HG03280 (cell line): ENCODE measurements around the gene KIF3C.
"Not testable (repeated sequence)": the region's sequence is repeated elsewhere in the genome, so short reads cannot be mapped to it uniquely, and the experiment has no call there.

Experiments
- ATAC-seq: cut with Tn5 transposase; IDR thresholded peaks from one replicate; pipeline ENCODE4 v1.9.1; 2021; ENCODE audit warnings: mild to moderate bottlenecking, moderate library complexity; ENCODE audit not compliant: unreplicated experiment

KIF3C gene

GRCh38 chr2:25920786-25921415, 61.4 kb downstream of the KIF3C start:
- ATAC-seq, result no peak

- ATAC-seq, result no peak
Observed at GRCh38 chr2:25920336-25920735, 62.0 kb downstream of the KIF3C start.

DNA sequence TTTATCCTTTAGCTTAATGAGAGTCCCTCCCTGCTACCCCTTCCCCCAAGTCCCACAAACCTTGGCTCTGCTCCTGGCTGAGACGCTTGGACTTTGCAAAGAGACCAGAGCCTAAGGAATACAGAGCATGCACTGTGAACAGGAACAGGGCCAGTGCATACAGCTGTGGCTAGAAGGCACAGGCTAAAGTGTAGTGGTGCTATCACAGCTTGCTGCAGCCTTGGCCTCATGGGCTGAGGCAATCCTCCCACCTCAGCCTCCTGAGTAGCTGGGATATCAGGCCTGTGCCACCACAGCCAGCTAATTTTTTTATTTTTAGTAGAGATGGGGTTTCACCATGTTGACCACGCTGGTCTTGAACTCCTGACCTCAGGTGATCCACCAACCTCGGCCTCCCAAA, 64.5 kb downstream of the KIF3C start:
- no peak for ATAC-seq

DNA sequence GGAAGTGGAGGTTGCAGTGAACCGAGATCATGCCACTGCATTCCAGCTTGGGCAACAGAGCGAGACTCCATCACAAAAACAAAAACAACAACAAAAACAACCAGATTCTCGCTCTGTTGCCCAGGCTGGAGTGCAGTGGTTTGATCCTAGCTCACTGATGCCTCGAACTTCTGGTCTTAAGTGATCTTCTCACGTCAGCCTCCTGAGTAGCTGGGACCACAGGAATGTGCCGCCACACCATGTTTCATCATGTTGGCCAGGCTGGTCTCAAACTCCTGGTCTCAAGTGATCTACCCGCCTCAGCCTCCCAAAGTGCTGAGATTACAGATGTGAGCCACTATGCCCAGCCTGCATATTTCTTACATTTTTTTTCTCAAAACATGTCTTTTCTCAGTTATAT, 64.9 kb downstream of the KIF3C start:
- not testable (repeated sequence) for ATAC-seq

GRCh38 chr2:25915944-25916772, 66.1 kb downstream of the KIF3C start:
- not testable (repeated sequence) for ATAC-seq

DNA sequence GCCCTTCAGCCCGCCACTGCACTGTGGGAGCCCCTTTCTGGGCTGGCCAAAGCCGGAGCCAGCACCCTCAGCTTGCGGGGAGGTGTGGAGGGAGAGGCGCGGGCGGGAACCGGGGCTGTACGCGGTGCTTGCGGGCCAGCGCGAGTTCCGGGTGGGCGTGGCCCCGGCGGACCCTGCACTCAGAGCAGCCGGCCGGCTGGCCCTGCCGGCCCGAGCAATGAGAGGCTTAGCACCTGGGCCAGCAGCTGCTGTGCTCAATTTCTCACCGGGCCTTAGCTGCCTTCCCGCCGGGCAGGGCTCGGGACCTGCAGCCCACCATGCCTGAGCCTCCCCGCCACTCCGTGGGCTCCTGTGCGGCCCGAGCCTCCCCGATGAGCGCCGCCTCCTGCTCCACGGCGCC, 66.9 kb downstream of the KIF3C start:
- not testable (repeated sequence) for ATAC-seq

- ATAC-seq, result not testable (repeated sequence)
Observed at GRCh38 chr2:25913696-25913973, 68.7 kb downstream of the KIF3C start.

- no peak for ATAC-seq
Observed at GRCh38 chr2:25912851-25913695, 69.2 kb downstream of the KIF3C start.

DNA sequence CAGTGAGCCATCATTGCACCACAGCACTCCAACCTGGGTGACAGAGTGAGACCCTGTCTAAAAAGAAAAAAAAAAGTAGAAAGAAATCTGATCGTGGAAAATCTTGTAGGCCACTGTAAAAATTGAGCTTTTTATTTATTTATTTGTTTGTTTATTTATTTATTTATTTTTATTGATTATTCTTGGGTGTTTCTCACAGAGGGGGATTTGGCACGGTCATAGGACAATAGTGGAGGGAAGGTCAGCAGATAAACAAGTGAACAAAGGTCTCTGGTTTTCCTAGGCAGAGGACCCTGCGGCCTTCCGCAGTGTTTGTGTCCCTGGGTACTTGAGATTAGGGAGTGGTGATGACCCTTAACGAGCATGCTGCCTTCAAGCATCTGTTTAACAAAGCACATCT, 72.7 kb downstream of the KIF3C start:
- ATAC-seq, result not testable (repeated sequence)

DNA sequence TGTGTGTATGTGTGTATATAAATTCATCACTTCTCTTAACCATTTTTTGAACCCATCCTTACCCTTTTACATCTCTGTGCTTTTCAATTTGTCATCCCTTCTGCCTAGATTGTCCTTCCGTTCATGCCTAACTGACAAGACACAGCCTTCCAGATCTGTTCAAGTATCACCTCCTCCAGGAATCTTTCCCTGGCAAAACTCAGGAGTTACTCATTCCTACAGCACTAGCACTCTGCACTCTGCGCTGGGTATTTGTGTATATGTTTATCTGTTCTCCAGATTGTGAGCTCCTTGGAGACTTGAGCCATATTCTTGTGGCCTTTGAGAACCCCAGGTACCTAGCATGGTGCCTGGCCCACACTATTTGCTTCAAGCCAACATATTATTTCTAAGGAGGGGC, 77.2 kb downstream of the KIF3C start:
- ATAC-seq, result no peak

DNA sequence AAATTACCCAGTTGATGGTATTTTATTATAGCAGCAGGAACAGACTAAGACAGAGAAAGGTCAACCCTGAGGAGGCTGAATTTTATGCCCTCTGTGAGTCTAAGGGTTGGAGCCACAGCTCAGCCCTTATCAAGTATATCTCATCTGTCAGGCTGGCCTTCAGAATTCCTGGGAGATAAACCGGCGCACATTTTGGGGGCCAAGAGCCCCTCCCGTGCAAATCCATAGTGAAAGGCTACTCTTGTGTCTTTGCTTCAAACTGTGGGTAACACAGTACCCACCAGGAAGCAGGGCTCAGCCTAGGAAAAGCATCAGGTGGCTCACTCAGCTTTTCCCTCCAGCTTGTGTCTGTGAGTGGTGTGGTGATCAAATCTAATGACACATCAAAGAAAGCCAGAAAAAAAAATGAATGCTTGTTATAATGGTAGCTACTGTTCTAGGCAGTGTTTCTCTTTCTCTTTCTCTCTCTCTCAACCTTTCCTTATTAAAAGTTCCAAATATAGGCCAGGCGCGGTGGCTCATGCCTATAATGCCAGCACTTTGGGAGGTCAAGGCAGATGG, 79.0 kb downstream of the KIF3C start:
- no peak for ATAC-seq

DNA sequence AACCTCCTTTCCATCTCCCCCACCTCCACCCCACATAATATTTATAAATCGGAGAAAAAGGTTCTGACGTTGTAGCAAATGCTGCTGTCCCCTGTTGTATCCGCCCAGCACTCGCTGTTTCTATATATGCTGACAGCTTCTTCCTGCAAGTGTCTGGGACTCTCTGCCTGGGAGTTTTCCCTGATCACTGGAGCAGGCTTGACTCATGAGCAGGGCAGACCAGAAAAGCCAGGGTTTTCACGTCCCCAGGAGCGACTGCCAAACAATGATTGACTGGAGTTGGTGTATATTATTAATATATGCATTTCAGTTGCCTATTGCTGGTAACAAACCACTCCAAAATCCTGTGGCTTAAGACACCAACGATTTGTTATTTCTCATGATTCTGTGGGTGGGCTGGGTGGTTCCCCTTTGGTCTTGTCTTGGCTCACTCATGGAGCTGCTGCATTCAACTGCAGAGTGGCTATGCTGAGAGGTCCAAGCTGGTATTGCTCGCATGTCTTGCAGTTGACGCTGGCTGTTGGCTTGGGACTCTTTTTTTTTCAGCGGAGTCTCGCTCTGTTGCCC, 82.8 kb downstream of the KIF3C start:
- no peak for ATAC-seq

DNA sequence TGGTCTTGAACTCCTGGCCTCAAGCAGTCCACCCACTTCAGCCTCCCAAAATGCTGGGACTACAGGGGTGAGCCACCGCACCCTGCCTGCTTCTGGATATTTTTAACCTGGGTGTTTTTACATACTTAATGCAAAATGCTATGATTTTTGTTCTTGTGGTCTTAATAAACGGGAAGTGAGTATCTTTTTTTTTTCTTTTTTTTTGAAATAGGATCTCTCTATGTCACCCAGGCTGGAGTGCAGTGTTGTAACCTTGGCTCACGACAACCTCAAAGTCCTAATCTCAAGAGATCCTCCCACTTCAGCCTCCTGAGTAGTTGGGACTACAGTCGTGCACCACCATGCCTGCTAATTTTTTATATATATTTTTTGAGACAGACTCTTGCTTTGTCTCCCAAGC, 84.8 kb downstream of the KIF3C start:
- no peak for ATAC-seq

- ATAC-seq, result not testable (repeated sequence)
Observed at GRCh38 chr2:25896308-25896707, 86.0 kb downstream of the KIF3C start.

- no peak for ATAC-seq
Observed at GRCh38 chr2:25895610-25896009, 86.7 kb downstream of the KIF3C start.

GRCh38 chr2:25895018-25895417, 87.3 kb downstream of the KIF3C start:
- ATAC-seq, result no peak

- no peak for ATAC-seq
Observed at GRCh38 chr2:25894135-25894830, 88.0 kb downstream of the KIF3C start.

DNA sequence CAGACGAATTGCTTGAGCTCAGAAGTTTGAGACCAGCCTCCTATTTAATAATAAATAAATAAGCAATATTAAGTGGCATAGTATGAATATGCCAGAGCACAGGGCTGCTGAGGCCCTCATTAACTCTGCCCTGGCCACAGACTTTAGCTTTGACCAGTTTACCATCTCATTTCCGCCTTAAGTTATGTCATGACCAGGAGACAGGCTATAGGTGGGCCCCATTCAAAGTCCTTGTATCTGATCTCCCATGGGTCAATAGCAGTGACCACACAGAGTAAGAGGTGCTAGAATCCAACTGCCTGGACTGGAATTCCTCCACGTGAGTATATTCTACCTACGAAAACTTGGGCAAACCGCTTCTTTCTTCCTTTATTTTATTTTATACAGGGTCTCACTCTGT, 90.6 kb downstream of the KIF3C start:
- no peak for ATAC-seq

DNA sequence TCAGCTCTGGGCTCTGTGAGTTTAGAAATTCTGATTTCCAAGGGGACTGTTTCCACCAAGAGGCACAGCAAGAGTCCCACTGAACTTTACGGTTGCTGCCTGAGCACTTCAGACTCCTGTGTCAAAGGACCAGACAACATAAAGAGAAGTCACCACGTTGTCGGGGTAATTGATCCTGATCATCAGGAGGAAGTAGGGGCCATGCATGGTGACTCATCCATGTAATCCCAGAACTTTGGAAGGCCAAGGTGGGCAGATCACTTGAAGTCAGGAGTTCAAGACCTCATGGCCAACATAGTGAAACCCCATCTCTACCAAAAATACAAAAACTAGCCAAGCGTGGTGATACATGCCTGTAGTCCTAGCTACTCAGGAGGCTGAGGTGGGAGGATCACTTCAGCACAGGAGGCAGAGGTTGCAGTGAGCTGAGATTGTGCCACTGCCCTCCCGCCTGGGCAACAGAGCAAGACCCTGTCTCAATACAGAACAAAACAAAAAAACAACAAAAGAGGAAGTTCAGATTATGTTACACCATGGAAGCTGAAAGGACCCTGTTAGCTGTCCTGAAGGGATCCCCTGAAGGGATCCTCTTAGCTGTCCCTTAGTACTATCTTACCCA, 94.6 kb downstream of the KIF3C start:
- no peak for ATAC-seq

GRCh38 chr2:25885933-25886332, 96.4 kb downstream of the KIF3C start:
- no peak for ATAC-seq
